Sigmoid colon (tissue), 4 donors: ENCODE results near the gene ARHGEF11.

ENCODE experiments used
- CTCF ChIP-seq, 4 experiments: fragments of 450-650 bp in 3 of 4; fragments of 200-600 bp in 1 of 4; IDR thresholded peaks; one replicate each; pipeline ENCODE4 v1.5.1; 2016 to 2019; ENCODE audit warnings: antibody characterized with exemption in 4 of 4, mild to moderate bottlenecking in 3 of 4, moderate library complexity in 2 of 4
- EP300 ChIP-seq, 4 donors: sonication (generic); formaldehyde crosslinking; IDR thresholded peaks; one replicate each; pipeline ENCODE4 v1.6.1; 2017; ENCODE audit warnings: antibody characterized with exemption in 4 of 4
- POLR2A ChIP-seq, 2 donors: fragments of 450-650 bp; IDR thresholded peaks; one replicate each; pipeline ENCODE4 v1.6.1; 2016; ENCODE audit warnings: antibody characterized with exemption in 2 of 2, mild to moderate bottlenecking in 2 of 2, moderate library complexity in 2 of 2
- POLR2AphosphoS5 ChIP-seq, 4 donors: sonication (generic); formaldehyde crosslinking; IDR thresholded peaks; one replicate each; pipeline ENCODE4 v1.6.1; 2017; ENCODE audit warnings: antibody characterized with exemption in 4 of 4

- no peak for TF ChIP-seq CTCF (IDR thresholded peaks at IDR 0.05)
- TF ChIP-seq POLR2A (IDR thresholded peaks at IDR 0.05): no peak
- TF ChIP-seq EP300 (IDR thresholded peaks at IDR 0.05): no peak
- TF ChIP-seq POLR2AphosphoS5 (IDR thresholded peaks at IDR 0.05): no peak
Observed at GRCh38 chr1:156973417-156973816, 72.1 kb downstream of the ARHGEF11 start.
